ENCODE data around the gene RPS16. TPM values are rescaled to one million over a fixed set of nuclear protein-coding genes. Genes with fewer than 3 reads are reported as not detected.

Gene RPS16
- total and polyA plus RNA-seq, 9 donors: 2,348 to 7,403 (median 4,531) TPM

DNA sequence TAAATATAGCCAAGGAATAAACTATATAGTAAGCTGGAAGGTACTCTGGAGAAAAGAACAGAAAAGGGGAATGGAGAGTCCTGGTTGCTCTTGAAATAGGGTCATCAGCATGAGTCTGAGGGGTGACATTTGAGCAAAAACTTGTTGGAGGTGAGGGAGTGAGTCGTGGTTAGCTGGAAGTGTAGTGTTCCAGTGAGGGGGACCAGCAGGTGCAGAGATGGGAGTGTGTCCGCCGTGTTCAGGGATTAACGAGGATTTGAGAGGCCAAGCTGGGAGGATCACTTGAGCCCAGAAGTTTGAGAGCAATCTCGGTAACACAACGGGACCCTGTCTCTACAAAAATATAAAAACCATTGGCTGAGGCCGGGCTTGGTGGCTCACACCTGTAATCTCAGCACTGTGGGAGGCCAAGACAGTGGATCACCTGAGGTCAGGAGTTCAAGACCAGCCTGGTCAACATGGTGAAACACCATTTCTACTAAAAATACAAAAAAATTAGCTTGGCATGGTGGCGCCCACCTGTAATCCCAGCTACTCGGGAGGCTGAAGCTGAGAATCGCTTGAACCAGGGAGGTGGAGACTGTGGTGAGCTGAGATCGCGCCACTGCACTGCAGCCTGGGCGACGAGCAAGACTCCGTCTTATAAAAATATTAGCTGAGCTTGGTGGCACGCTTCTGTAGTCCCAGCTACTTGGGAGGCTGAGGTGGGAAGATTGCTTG, 10.8 kb upstream of the RPS16 start:
- intact Hi-C loops (cut with DNase I): loop anchor here in 2 of 4 donors (5.0 to 10.0 kb wide), 2 partner anchors 86 to 88 kb away; partner anchors contain the start of gene EID2B (in 2 of the 2)
- Histone ChIP-seq H3K36me3 (no peaks in the 10 kb centered on the region), H3K27me3 (no peaks in the 10 kb centered on the region), H3K4me3 (peak overlapping the region; percentile 88), H3K9me3 (no peaks in the 10 kb centered on the region), H3K27ac (no peak overlapping the region), H3K4me1 (ENCODE audit: insufficient read depth) (peaks cover 7% of the 10 kb centered on the region)
- no peak for DNase-seq
- 77 to 81% (median 79%) methylated on average over 16 of the region's 16 CpGs for WGBS, 3 donors
- TF ChIP-seq EP300 (IDR thresholded peaks at IDR 0.05) (no peak), POLR2A (IDR thresholded peaks at IDR 0.05) (no peak)
- TF ChIP-seq, protein P1, sequence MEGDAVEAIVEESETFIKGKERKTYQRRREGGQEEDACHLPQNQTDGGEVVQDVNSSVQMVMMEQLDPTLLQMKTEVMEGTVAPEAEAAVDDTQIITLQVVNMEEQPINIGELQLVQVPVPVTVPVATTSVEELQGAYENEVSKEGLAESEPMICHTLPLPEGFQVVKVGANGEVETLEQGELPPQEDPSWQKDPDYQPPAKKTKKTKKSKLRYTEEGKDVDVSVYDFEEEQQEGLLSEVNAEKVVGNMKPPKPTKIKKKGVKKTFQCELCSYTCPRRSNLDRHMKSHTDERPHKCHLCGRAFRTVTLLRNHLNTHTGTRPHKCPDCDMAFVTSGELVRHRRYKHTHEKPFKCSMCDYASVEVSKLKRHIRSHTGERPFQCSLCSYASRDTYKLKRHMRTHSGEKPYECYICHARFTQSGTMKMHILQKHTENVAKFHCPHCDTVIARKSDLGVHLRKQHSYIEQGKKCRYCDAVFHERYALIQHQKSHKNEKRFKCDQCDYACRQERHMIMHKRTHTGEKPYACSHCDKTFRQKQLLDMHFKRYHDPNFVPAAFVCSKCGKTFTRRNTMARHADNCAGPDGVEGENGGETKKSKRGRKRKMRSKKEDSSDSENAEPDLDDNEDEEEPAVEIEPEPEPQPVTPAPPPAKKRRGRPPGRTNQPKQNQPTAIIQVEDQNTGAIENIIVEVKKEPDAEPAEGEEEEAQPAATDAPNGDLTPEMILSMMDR (IDR thresholded peaks at IDR 0.05): no peak

DNA sequence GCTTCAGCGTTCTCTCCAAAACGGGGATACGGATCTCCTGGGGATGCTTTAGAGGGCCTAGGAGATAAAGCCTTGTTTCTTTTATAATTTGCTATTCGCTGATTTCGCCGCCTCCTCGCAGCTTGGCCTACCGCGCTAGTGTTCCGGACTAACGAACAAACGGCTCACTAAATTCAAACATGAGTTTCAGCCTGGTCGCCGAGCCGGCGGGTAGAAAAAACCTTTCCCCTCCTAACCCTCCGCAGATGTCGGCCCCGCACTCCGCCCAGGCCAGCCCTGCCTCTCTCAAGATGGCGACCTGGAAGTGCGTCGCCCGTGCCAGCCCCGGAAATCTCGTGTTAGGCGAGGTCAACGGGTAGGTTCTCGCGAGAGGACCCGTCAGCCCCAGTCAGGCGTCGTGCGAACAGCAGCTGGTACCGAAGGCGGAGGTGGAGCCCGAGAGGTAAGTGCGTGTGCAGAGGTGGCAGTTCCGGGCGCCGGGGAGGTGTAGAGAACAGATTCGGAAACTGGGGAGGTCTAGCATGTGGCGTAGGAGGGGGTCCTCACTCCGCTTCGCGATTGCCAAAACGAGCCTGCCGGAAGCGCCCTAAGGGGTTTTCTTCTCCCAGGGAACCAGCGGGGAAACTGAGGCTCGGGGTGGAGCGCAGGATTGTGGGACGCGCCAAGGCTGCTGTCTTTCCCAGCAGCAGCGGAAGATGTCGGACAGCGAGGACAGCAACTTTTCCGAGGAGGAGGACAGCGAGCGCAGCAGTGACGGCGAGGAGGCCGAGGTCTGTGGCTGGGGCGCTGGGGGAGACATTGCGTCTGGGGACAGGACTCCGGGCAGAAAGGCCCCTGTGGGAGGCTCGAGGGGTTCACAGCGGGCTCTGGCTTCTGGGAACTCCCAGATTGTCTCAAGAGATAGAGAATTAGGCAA, 9.7 kb upstream of the RPS16 start, which contains the start of gene SUPT5H:
Gene SUPT5H, plus strand, starts transcription at position 387 of the 916 bp plus-strand sequence. Its CDS starts 309 bp downstream, at position 696.
- 0% methylated on average over 67 to 68 of the region's 68 CpGs for WGBS, 3 donors
- intact Hi-C loops (cut with DNase I): loop anchor here in 2 of 4 donors (2.0 to 10.0 kb wide), 3 partner anchors 33 to 89 kb away; partner anchors contain the start of genes EID2B (in 2 of the 2) and PLEKHG2 (in 1 of the 2)
- Histone ChIP-seq H3K9me3 (no peaks in the 10 kb centered on the region), H3K27ac (peak within 1 kb of the TSS; percentile 36 to 79), H3K27me3 (no peaks in the 10 kb centered on the region), H3K4me3 (peak within 1 kb of the TSS; percentile 88), H3K4me1 (ENCODE audit: insufficient read depth) (peaks cover 7% of the 10 kb centered on the region), H3K36me3 (no peaks in the 10 kb centered on the region)
- peak; percentile 96 to 98 (median 97) for DNase-seq
- TF ChIP-seq, protein P1 (IDR thresholded peaks at IDR 0.05): no peak
- TF ChIP-seq EP300 (IDR thresholded peaks at IDR 0.05): no peak
- peak; percentile 90 for TF ChIP-seq POLR2A (IDR thresholded peaks at IDR 0.05)

DNA sequence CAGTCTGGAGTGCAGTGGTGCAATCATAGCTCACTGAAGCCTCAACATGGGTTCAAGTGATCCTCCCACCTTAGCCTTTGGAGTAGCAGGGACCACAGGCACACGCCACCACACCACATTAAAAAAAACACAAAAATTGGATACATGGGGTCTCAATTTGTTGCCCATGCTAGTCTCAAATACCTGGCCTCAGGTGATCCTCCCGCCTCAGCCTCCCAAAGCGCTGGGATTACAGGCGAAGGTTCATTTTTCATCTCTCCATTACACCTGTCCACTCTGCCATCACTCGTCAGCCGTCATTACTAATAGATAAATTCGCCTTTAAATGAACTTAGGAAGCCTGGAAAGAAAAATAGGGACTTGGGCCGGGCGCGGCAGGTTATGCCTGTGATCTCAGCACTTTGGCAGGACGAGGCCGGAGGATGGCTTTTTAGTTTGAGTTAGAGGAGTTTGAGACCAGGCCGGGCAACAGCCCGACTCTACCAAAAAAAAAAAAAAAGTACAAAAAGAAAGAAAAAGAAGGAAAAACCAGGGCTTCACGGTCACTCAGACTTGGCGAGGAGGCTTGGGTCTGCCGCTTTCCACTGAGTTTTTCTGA, 8.9 kb upstream of the RPS16 start:
- no peaks in the 10 kb centered on the region for H3K27me3 ChIP-seq
- peak overlapping the region; percentile 6 to 79 for H3K27ac ChIP-seq
- peaks cover 7% of the 10 kb centered on the region for H3K4me1 ChIP-seq (ENCODE audit: insufficient read depth)
- H3K4me3 ChIP-seq: peak overlapping the region; percentile 88
- DNase-seq: peak in 2 of 5 donors; percentile 42 to 43
- H3K36me3 ChIP-seq: no peaks in the 10 kb centered on the region
- no peaks in the 10 kb centered on the region for H3K9me3 ChIP-seq
- intact Hi-C loops (cut with DNase I): loop anchor here in 2 of 4 donors (2.0 to 10.0 kb wide), 3 partner anchors 32 to 90 kb away; partner anchors contain the start of genes EID2B (in 2 of the 2) and PLEKHG2 (in 1 of the 2)
- TF ChIP-seq EP300 (IDR thresholded peaks at IDR 0.05) (no peak), POLR2A (IDR thresholded peaks at IDR 0.05) (no peak)
- TF ChIP-seq, protein P1 (IDR thresholded peaks at IDR 0.05): no peak
- WGBS, 3 donors: 3 to 4% (median 3%) methylated on average over 17 of the region's 17 CpGs
